Measurements from ENCODE around the gene TAF11L13.

The TAF11L13 gene

GRCh38 chr5:17679597-17680203, 47.8 kb downstream of the TAF11L13 start:
- no peak for DNase-seq (ENCODE audit: low spot score)

GRCh38 chr5:17680737-17681136, 48.8 kb downstream of the TAF11L13 start:
- no peak for DNase-seq (ENCODE audit: low spot score)
